ENCODE results near the gene THSD8. TPM values are rescaled to one million over a fixed set of nuclear protein-coding genes. Genes with fewer than 3 reads are reported as not detected.

Gene THSD8
- total and polyA plus RNA-seq, 2 of the 8 experiments (the other 6 are each of a cell fraction or from before 2014, with no cell fraction given): 8.2 to 42.3 TPM

- H3K36me3 ChIP-seq (ENCODE audit: control insufficient read depth in 2 of 4, insufficient read depth in 4 of 4, low read length in 3 of 4): no peaks in the 10 kb centered on the region; a peak in 1 of 8 replicates
- no peak for FAIRE-seq
These were observed 9.0 kb upstream of the THSD8 start for GRCh38 chr19:12792853-12793289.

More at GRCh38 chr19:12792853-12793289, 9.0 kb upstream of the THSD8 start:
- H3K79me1 ChIP-seq (ENCODE audit: low read depth, low read length): no peaks in the 10 kb centered on the region
- H4K20me1 ChIP-seq (replicated peaks in 1 of 2; ENCODE audit: control insufficient read depth in 1 of 2, insufficient read depth in 2 of 2, low read length in 2 of 2): no peaks in the 10 kb centered on the region
- H4K5ac ChIP-seq (ENCODE audit: insufficient read length, low read depth, low read length): no peak overlapping the region
- peak overlapping the region; percentile 65 for H3K56ac ChIP-seq (replicated peaks; ENCODE audit: insufficient read length, low read depth, low read length)
- H3K23ac ChIP-seq (ENCODE audit: insufficient read length): no peak overlapping the region
- 8% methylated on average over 22 of the region's 22 CpGs; no CpG with 5 or more reads in 1 of the 2 experiments for WGBS, 2 experiments (ENCODE audit: extremely low coverage in 1 of 2, insufficient coverage in 1 of 2, insufficient read length in 1 of 2, insufficient replicate concordance in 2 of 2, low coverage in 1 of 2, low lambda C conversion rate in 2 of 2, missing lambda C conversion rate in 1 of 2)
- no peak overlapping the region for H2BK20ac ChIP-seq (ENCODE audit: low read length)
- 0 out of 2 replicates have a peak overlapping the region, but pooled peaks have one; percentile 68 for H2BK12ac ChIP-seq (ENCODE audit: low read depth, low read length)
- peaks cover 29% of the 10 kb centered on the region for H3K23me2 ChIP-seq (ENCODE audit: low read depth, low read length)
- H3K27me3 ChIP-seq (replicated peaks in 1 of 4; ENCODE audit: control insufficient read depth in 3 of 4, extremely low read depth in 1 of 4, insufficient read depth in 3 of 4, low read length in 3 of 4): peaks cover 0 to 18% (median 13%) of the 10 kb centered on the region in 4 experiments; a peak in 5 of 7 replicates
- peak overlapping the region in 3 of 4 experiments; percentile 45 to 63 (median 61); a peak in 5 of 7 replicates for H3K9ac ChIP-seq (replicated peaks in 1 of 4; ENCODE audit: extremely low read depth in 1 of 4, low read depth in 3 of 4, low read length in 3 of 4)
- no peaks in the 10 kb centered on the region for H3K79me2 ChIP-seq (ENCODE audit: control insufficient read depth in 1 of 2, insufficient read depth in 2 of 2, low read length in 2 of 2)
- H3K4me1 ChIP-seq (replicated peaks in 1 of 4; ENCODE audit: control insufficient read depth in 3 of 4, insufficient read depth in 4 of 4, low read length in 3 of 4): peaks cover 9 to 40% (median 26%) of the 10 kb centered on the region in 4 experiments
- 0 out of 2 replicates have a peak overlapping the region, but pooled peaks have one; percentile 61 for H2BK15ac ChIP-seq (ENCODE audit: low read length)
- H2AK5ac ChIP-seq (ENCODE audit: low read depth, low read length): no peak overlapping the region
- TF ChIP-seq RBBP5 (IDR thresholded peaks at IDR 0.05; ENCODE audit: borderline replicate concordance, low read depth, low read length) (no peak), POLR2A (IDR thresholded peaks at IDR 0.05; ENCODE audit: control extremely low read depth in 1 of 2, low read depth in 2 of 2, low read length in 2 of 2) (peak in 1 of 2 experiments; percentile 71; a peak in 1 of 3 replicates), EP300 (IDR thresholded peaks at IDR 0.05; ENCODE audit: borderline replicate concordance in 1 of 2, low read depth in 2 of 2, low read length in 2 of 2) (no peak)
- H3K4me3 ChIP-seq (ENCODE audit: extremely low read depth in 1 of 4, insufficient read depth in 2 of 4, low read depth in 3 of 4, low read length in 4 of 4): peak overlapping the region; percentile 46 to 71 (median 54)
- ChIA-PET POLR2A (ENCODE audit: partially characterized antibody) (interaction anchor here (0.7 to 15.2 kb wide), 24 partner anchors 7 to 359 kb away, joined by 3 to 317 read pairs (median 4); partner anchors contain the start of genes GET3, HOOK2, PRDX2 and RTBDN), CTCF (ENCODE audit: partially characterized antibody) (interaction anchor here (1.3 to 17.9 kb wide), 4 partner anchors 13 to 123 kb away, joined by 3 to 288 read pairs (median 146); a partner anchor contains a TSS)
- no peak for DNase-seq (ENCODE audit: low read depth in 1 of 2, low spot score in 2 of 2)
- H3K9me3 ChIP-seq (ENCODE audit: insufficient read depth in 2 of 2, low read depth in 1 of 2, low read length in 1 of 2): no peaks in the 10 kb centered on the region
- H3K4ac ChIP-seq (replicated peaks; ENCODE audit: insufficient read length, low read depth, low read length): peak overlapping the region; percentile 92
- no peak overlapping the region for H2AFZ ChIP-seq (ENCODE audit: low read length)
- H4K91ac ChIP-seq (replicated peaks; ENCODE audit: insufficient read length, low read length): peak overlapping the region; percentile 87
- peak overlapping the region; percentile 78; the same call in 1 of the 2 replicates for H2BK5ac ChIP-seq (ENCODE audit: low read depth, low read length)
- peak overlapping the region; percentile 74 to 97 for H3K4me2 ChIP-seq (ENCODE audit: insufficient read depth in 1 of 2, low read depth in 2 of 2, low read length in 2 of 2)
- no peak overlapping the region for H3K14ac ChIP-seq (ENCODE audit: insufficient read length)
- H4K8ac ChIP-seq (ENCODE audit: extremely low read depth, insufficient read depth, low read length): peak overlapping the region; percentile 87
- no peak overlapping the region for H2BK120ac ChIP-seq (replicated peaks; ENCODE audit: low read depth, low read length)
- peak overlapping the region; percentile 95; the same call in 1 of the 2 replicates for H3K18ac ChIP-seq (ENCODE audit: extremely low read depth, low read length)
- no peak overlapping the region for H3K27ac ChIP-seq (ENCODE audit: low read depth, low read length)

All from H1 (cell line).